Measurements from ENCODE around the gene DPP6. TPM values are rescaled to one million over a fixed set of nuclear protein-coding genes. Genes with fewer than 3 reads are reported as not detected.

The DPP6 gene
- total RNA-seq, 2 donors from 2014 or later: 0.05 to 38.7 TPM

DNA sequence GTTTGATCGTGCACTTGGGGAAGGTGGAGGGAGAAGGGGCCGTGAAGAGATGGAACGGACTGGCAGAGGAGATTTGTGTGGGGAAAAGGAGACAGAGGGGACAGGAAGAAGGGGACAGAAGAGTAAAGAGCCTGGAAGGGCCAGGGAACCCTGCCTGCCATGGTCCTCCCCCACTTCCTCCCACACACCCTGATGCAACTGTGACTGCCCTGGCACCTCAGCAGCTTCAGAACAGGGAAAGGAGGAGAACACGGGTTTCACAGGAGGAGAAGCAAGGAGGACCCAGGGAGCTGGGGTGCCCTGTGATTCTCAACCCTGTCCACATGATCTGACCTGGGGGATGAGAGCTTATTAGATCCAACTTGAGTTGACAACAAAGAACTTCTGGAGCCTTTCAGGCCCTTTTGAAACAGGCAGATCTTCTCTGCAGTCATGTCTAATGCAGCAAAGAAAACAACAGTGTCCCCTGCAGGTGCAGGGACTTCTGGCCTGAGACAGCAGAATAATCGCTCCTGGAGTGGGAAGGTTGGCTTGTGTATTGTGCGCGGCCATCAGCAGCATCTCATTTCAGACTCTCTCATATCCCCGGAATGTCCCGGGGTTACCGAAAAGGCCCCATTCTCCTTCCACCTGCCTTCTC is 529.2 kb downstream of the DPP6 start:
- H3K4me1 ChIP-seq (replicated peaks): no peaks in the 10 kb centered on the region
- WGBS: 82% methylated on average over 10 of the region's 10 CpGs
- H3K27me3 ChIP-seq (replicated peaks; ENCODE audit: insufficient read depth): no peaks in the 10 kb centered on the region
- H3K9me3 ChIP-seq: no peaks in the 10 kb centered on the region
- intact Hi-C loops (cut with DNase I): no loop called here
- TF ChIP-seq, protein P1, sequence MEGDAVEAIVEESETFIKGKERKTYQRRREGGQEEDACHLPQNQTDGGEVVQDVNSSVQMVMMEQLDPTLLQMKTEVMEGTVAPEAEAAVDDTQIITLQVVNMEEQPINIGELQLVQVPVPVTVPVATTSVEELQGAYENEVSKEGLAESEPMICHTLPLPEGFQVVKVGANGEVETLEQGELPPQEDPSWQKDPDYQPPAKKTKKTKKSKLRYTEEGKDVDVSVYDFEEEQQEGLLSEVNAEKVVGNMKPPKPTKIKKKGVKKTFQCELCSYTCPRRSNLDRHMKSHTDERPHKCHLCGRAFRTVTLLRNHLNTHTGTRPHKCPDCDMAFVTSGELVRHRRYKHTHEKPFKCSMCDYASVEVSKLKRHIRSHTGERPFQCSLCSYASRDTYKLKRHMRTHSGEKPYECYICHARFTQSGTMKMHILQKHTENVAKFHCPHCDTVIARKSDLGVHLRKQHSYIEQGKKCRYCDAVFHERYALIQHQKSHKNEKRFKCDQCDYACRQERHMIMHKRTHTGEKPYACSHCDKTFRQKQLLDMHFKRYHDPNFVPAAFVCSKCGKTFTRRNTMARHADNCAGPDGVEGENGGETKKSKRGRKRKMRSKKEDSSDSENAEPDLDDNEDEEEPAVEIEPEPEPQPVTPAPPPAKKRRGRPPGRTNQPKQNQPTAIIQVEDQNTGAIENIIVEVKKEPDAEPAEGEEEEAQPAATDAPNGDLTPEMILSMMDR (IDR thresholded peaks at IDR 0.05): no peak
- no peak for TF ChIP-seq POLR2AphosphoS5 (IDR thresholded peaks at IDR 0.05)
- no peak for TF ChIP-seq POLR2A (IDR thresholded peaks at IDR 0.05)
- no peak overlapping the region for H3K27ac ChIP-seq
- no peak for DNase-seq (ENCODE audit: low spot score)
- no peak overlapping the region for H3K4me3 ChIP-seq
- H3K36me3 ChIP-seq: no peaks in the 10 kb centered on the region

DNA sequence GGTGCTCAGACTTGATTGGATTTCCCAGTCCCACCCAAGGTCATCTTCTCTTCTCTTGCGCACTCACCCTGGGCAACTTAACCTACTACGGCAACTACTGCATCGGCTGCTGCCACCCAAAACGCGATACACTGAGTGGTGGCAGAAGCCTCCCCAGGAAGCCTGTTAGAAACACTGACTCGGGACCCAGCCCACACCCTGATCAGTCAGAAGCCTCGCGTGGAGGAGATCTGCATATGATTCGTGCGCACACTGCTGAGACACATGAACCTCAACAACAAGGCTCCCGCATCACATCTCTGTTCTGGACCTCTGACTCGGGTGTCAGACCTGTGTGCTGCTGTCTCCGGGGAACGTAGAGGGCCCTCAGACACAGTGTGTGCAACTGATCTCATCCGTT is 531.3 kb downstream of the DPP6 start:
- 92% methylated on average over 15 of the region's 15 CpGs for WGBS
- no peaks in the 10 kb centered on the region for H3K4me1 ChIP-seq (replicated peaks)
- H3K9me3 ChIP-seq: no peaks in the 10 kb centered on the region
- no peak for DNase-seq (ENCODE audit: low spot score)
- intact Hi-C loops (cut with DNase I): no loop called here
- H3K27me3 ChIP-seq (replicated peaks; ENCODE audit: insufficient read depth): no peaks in the 10 kb centered on the region
- no peak overlapping the region for H3K27ac ChIP-seq
- H3K36me3 ChIP-seq: no peaks in the 10 kb centered on the region
- H3K4me3 ChIP-seq: no peak overlapping the region
- TF ChIP-seq, protein P1 (IDR thresholded peaks at IDR 0.05): no peak
- no peak for TF ChIP-seq POLR2A (IDR thresholded peaks at IDR 0.05)

DNA sequence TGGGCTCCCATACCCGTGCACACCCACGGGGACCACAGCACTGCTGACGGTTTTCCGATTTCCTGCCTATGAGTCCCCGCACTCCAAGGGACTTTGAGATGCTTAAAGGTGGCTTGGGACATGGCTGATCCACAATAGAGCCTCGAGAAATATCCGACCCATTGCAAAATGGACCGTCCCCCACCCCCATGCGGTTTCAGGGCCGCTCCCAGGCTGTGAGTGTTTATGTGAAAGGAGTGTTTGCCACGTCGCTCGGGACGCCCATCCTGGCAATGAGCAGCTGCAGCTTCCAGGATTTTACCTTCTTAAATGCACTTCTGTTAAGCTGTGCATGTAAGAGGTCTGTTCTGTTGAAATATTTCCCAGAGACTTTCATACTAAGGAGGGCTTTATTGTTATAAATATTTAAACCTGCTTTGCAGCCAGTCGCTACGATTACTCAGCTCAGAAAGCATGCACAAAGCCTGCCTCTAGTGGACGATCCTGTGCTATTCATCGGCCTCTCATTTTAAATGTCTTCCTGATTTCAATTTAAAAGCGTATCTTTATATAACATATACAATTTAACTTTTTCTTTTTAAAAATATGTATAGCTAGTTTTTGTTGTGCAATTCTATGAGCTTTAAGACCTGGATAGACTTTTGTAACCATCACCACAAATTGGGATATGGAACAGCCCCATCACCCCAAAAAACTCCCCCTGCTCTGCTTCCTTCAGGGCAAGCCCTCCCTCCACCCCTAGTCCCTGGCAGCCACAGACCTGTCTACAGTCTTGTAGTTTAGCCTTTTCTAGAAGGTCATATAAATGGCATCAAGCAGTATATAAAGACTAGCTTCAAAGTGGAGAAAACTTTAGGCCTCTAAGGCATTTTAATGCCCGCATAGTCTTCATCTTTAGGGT is 532.4 kb downstream of the DPP6 start:
- no peaks in the 10 kb centered on the region for H3K4me1 ChIP-seq (replicated peaks)
- no peak for DNase-seq (ENCODE audit: low spot score)
- H3K36me3 ChIP-seq: no peaks in the 10 kb centered on the region
- WGBS: 42% methylated on average over 20 of the region's 20 CpGs
- H3K4me3 ChIP-seq: no peak overlapping the region
- H3K9me3 ChIP-seq: no peaks in the 10 kb centered on the region
- TF ChIP-seq POLR2A (IDR thresholded peaks at IDR 0.05) (no peak), POLR2AphosphoS5 (IDR thresholded peaks at IDR 0.05) (no peak)
- TF ChIP-seq, protein P1 (IDR thresholded peaks at IDR 0.05): no peak
- intact Hi-C loops (cut with DNase I): no loop called here
- H3K27ac ChIP-seq: no peak overlapping the region
- H3K27me3 ChIP-seq (replicated peaks; ENCODE audit: insufficient read depth): no peaks in the 10 kb centered on the region

DNA sequence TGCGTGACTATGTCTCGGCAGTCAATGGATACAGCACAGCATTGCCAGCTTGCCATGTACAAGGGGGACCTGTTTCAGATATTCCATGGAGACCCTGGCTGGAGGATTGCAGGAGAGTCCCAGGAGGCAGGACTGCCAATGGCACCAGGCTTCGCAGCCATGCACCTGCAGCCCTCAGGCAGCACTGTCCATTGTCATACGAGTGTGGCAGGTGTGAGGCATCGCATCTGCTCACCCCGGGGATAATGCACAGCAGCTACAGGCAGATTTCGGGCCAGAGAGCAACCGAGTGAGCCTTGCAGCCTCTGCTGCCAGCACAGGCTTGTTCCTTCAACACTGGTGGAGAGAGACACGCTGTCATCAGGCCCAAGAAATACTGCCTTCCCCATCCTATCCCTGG is 535.6 kb downstream of the DPP6 start:
- intact Hi-C loops (cut with DNase I): no loop called here
- no peaks in the 10 kb centered on the region for H3K4me1 ChIP-seq (replicated peaks)
- no peak for DNase-seq (ENCODE audit: low spot score)
- TF ChIP-seq POLR2A (IDR thresholded peaks at IDR 0.05) (no peak), POLR2AphosphoS5 (IDR thresholded peaks at IDR 0.05) (no peak)
- TF ChIP-seq, protein P1 (IDR thresholded peaks at IDR 0.05): no peak
- WGBS: 71% methylated on average over 8 of the region's 9 CpGs
- no peaks in the 10 kb centered on the region for H3K36me3 ChIP-seq
- H3K27me3 ChIP-seq (replicated peaks; ENCODE audit: insufficient read depth): no peaks in the 10 kb centered on the region
- H3K9me3 ChIP-seq: no peaks in the 10 kb centered on the region
- no peak overlapping the region for H3K27ac ChIP-seq
- H3K4me3 ChIP-seq: no peak overlapping the region
